ENCODE measurements around the gene ARHGAP30. TPM values are rescaled to one million over a fixed set of nuclear protein-coding genes. Genes with fewer than 3 reads are reported as not detected.

Gene ARHGAP30
- total RNA-seq, 1 donor from 2014 or later: not detected

GRCh38 chr1:161086457-161086856 is 16.8 kb upstream of the ARHGAP30 start:
- Mint-ChIP-seq H3K4me3 (ENCODE audit: unreplicated experiment) (no peak overlapping the region), H3K9me3 (ENCODE audit: unreplicated experiment) (peaks cover 5% of the 10 kb centered on the region), H3K4me1 (ENCODE audit: low read depth, unreplicated experiment) (no peaks in the 10 kb centered on the region), H3K27ac (ENCODE audit: unreplicated experiment) (no peak overlapping the region), H3K27me3 (ENCODE audit: unreplicated experiment) (peaks cover 17% of the 10 kb centered on the region), H3K36me3 (ENCODE audit: unreplicated experiment) (no peaks in the 10 kb centered on the region)
- no peak for DNase-seq
- TF ChIP-seq, protein P1, sequence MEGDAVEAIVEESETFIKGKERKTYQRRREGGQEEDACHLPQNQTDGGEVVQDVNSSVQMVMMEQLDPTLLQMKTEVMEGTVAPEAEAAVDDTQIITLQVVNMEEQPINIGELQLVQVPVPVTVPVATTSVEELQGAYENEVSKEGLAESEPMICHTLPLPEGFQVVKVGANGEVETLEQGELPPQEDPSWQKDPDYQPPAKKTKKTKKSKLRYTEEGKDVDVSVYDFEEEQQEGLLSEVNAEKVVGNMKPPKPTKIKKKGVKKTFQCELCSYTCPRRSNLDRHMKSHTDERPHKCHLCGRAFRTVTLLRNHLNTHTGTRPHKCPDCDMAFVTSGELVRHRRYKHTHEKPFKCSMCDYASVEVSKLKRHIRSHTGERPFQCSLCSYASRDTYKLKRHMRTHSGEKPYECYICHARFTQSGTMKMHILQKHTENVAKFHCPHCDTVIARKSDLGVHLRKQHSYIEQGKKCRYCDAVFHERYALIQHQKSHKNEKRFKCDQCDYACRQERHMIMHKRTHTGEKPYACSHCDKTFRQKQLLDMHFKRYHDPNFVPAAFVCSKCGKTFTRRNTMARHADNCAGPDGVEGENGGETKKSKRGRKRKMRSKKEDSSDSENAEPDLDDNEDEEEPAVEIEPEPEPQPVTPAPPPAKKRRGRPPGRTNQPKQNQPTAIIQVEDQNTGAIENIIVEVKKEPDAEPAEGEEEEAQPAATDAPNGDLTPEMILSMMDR (IDR thresholded peaks at IDR 0.05; ENCODE audit: partially characterized antibody, unreplicated experiment): no peak

GRCh38 chr1:161085165-161085564 is 15.5 kb upstream of the ARHGAP30 start:
- Mint-ChIP-seq H3K27ac (ENCODE audit: unreplicated experiment) (no peak overlapping the region), H3K4me3 (ENCODE audit: unreplicated experiment) (no peak overlapping the region), H3K4me1 (ENCODE audit: low read depth, unreplicated experiment) (peaks cover 12% of the 10 kb centered on the region), H3K27me3 (ENCODE audit: unreplicated experiment) (peaks cover 20% of the 10 kb centered on the region), H3K36me3 (ENCODE audit: unreplicated experiment) (no peaks in the 10 kb centered on the region), H3K9me3 (ENCODE audit: unreplicated experiment) (peaks cover 12% of the 10 kb centered on the region)
- TF ChIP-seq, protein P1 (IDR thresholded peaks at IDR 0.05; ENCODE audit: partially characterized antibody, unreplicated experiment): no peak
- no peak for DNase-seq

GRCh38 chr1:161084597-161084988 is 14.9 kb upstream of the ARHGAP30 start:
- no peak for DNase-seq
- H3K9me3 Mint-ChIP-seq (ENCODE audit: unreplicated experiment): peaks cover 15% of the 10 kb centered on the region
- TF ChIP-seq, protein P1 (IDR thresholded peaks at IDR 0.05; ENCODE audit: partially characterized antibody, unreplicated experiment): no peak
- peaks cover 14% of the 10 kb centered on the region for H3K4me1 Mint-ChIP-seq (ENCODE audit: low read depth, unreplicated experiment)
- no peak overlapping the region for H3K27ac Mint-ChIP-seq (ENCODE audit: unreplicated experiment)
- H3K4me3 Mint-ChIP-seq (ENCODE audit: unreplicated experiment): no peak overlapping the region
- H3K27me3 Mint-ChIP-seq (ENCODE audit: unreplicated experiment): peaks cover 24% of the 10 kb centered on the region
- H3K36me3 Mint-ChIP-seq (ENCODE audit: unreplicated experiment): no peaks in the 10 kb centered on the region

DNA sequence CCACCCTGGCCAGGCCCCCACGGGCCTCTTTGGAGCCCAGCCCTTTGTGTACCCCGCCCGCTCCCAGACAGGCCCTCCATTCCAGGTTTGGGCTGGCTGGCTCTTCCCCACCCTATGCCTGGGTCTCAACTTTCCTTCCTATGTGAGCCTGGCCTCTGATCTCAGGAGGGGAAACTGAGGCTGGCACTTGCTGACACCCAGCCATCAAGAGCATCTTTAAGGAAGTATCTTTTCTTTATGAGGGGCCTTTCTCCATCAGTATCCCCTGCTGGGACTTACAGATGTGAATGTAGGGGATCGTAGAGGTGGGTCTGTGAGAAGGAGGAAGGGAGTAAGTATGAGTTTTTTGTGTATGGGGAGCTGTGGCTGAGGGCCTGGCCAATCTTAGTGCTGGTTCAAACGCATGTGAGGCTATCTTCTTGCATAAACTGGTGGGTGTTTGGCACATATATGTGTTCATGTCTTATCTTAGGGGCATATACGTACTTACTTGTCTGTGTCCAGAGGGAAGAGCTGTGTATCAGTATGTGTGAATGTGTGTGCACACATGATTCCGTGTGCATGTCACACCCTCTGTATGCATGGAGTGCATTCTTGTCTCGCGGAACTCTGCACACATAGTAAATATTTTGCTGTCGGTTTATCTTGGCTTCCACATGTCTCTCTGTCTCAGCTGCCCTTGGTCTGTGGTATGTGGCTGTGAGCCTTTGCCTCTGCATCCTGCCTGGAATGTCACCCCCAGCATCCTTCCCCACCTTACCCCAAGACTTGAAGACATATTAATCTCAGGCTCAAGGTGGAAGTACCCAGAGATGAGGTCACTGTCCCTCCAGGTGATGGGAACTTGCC is 14.3 kb upstream of the ARHGAP30 start:
- Mint-ChIP-seq H3K9me3 (ENCODE audit: unreplicated experiment) (peaks cover 19% of the 10 kb centered on the region), H3K27ac (ENCODE audit: unreplicated experiment) (peak overlapping the region; percentile 39), H3K4me1 (ENCODE audit: low read depth, unreplicated experiment) (peaks cover 14% of the 10 kb centered on the region), H3K4me3 (ENCODE audit: unreplicated experiment) (no peak overlapping the region), H3K36me3 (ENCODE audit: unreplicated experiment) (peaks cover 4% of the 10 kb centered on the region), H3K27me3 (ENCODE audit: unreplicated experiment) (peaks cover 23% of the 10 kb centered on the region)
- TF ChIP-seq, protein P1 (IDR thresholded peaks at IDR 0.05; ENCODE audit: partially characterized antibody, unreplicated experiment): no peak
- DNase-seq: no peak

Measured in glutamatergic neuron (in vitro differentiated cells).